Myometrial cell (primary cell): ENCODE measurements around the gene SH3PXD2A. TPM values are rescaled to one million over a fixed set of nuclear protein-coding genes. Genes with fewer than 3 reads are reported as not detected.

ENCODE experiments used
- total RNA-seq: library from RNA; depleted of rRNA; stranded (reverse); fragments of >200 nt; gene quantifications from 2 replicates; pipeline ENCODE4 v1.2.3, GENCODE V29; 2015

Gene SH3PXD2A, protein sequence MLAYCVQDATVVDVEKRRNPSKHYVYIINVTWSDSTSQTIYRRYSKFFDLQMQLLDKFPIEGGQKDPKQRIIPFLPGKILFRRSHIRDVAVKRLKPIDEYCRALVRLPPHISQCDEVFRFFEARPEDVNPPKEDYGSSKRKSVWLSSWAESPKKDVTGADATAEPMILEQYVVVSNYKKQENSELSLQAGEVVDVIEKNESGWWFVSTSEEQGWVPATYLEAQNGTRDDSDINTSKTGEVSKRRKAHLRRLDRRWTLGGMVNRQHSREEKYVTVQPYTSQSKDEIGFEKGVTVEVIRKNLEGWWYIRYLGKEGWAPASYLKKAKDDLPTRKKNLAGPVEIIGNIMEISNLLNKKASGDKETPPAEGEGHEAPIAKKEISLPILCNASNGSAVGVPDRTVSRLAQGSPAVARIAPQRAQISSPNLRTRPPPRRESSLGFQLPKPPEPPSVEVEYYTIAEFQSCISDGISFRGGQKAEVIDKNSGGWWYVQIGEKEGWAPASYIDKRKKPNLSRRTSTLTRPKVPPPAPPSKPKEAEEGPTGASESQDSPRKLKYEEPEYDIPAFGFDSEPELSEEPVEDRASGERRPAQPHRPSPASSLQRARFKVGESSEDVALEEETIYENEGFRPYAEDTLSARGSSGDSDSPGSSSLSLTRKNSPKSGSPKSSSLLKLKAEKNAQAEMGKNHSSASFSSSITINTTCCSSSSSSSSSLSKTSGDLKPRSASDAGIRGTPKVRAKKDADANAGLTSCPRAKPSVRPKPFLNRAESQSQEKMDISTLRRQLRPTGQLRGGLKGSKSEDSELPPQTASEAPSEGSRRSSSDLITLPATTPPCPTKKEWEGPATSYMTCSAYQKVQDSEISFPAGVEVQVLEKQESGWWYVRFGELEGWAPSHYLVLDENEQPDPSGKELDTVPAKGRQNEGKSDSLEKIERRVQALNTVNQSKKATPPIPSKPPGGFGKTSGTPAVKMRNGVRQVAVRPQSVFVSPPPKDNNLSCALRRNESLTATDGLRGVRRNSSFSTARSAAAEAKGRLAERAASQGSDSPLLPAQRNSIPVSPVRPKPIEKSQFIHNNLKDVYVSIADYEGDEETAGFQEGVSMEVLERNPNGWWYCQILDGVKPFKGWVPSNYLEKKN
- 13.0 and 16.7 TPM in 2 replicates for total RNA-seq

DNA sequence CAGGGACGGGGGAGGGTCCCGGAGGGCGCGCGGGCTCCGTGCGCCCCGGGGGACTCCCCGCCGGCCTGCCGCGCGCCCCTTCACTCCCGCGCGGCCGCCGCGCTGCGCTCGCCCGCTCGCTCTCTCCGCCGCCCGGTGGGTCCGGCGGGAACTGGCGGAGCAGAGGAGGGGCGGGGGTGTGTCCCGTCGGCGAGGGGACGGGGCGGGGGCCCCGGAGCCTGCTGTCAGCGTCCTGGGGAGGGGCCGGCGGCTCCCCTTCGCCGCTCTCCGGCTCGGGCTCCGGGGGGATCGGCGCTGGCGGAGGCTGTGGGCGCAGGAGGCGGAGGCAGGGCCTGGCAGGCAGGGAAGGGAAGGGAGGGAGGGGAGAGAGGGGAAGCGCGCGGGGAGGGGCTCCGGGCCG lies at the start of gene SH3PXD2A:
Gene SH3PXD2A (minus strand): TSS at position 153 of the 400 bp plus-strand sequence. CDS start 310 bp downstream, outside the sequence.

Other genes with a start within 250 kb of the SH3PXD2A start
- gene STN1, start 62.6 kb upstream of the SH3PXD2A start, total RNA-seq = 42.2 and 51.9 TPM in 2 replicates
- gene SLK, start 111.6 kb upstream of the SH3PXD2A start, total RNA-seq = 19.3 and 26.8 TPM in 2 replicates
- gene COL17A1, start 230.3 kb upstream of the SH3PXD2A start, total RNA-seq = not detected in 2 replicates